Right renal cortex interstitium (tissue), 3 donors: ENCODE measurements around the gene DIP2C. TPM values are rescaled to one million over a fixed set of nuclear protein-coding genes. Genes with fewer than 3 reads are reported as not detected.

Experiments used
- DNase-seq, 3 donors: peaks; one replicate each; pipeline ENCODE4 v3.0.0-alpha.2; 2013; ENCODE audit warnings: low read depth in 3 of 3, low spot score in 2 of 3
- polyA plus RNA-seq, 3 donors: library from polyadenylated mRNA; unstranded; fragments of 120-200 nt; gene quantifications; one replicate each; pipeline ENCODE4 v1.2.1, GENCODE V29; 2013; ENCODE audit not compliant: insufficient read length in 3 of 3

Gene DIP2C
- polyA plus RNA-seq, 3 donors = 19.2 to 22.3 (median 21.0) TPM

GRCh38 chr10:390449-391100 lies 298.9 kb downstream of the DIP2C start:
- DNase-seq = no peak

GRCh38 chr10:389836-390448 lies 299.5 kb downstream of the DIP2C start:
- no peak for DNase-seq

GRCh38 chr10:389261-389790 lies 300.1 kb downstream of the DIP2C start:
- no peak for DNase-seq

GRCh38 chr10:388661-389045 lies 300.8 kb downstream of the DIP2C start:
- no peak for DNase-seq

GRCh38 chr10:387909-388660 lies 301.4 kb downstream of the DIP2C start:
- DNase-seq = no peak

GRCh38 chr10:387593-387891 lies 301.9 kb downstream of the DIP2C start:
- DNase-seq = no peak

GRCh38 chr10:386771-387592 lies 302.5 kb downstream of the DIP2C start:
- no peak for DNase-seq

GRCh38 chr10:385571-386300 lies 303.7 kb downstream of the DIP2C start:
- DNase-seq = no peak

- no peak for DNase-seq
Observed at GRCh38 chr10:384538-385305, 304.7 kb downstream of the DIP2C start.

GRCh38 chr10:383519-383918 lies 305.9 kb downstream of the DIP2C start:
- DNase-seq = no peak

- no peak for DNase-seq
Observed at GRCh38 chr10:381805-382204, 307.7 kb downstream of the DIP2C start.

GRCh38 chr10:381346-381745 lies 308.1 kb downstream of the DIP2C start:
- no peak for DNase-seq

GRCh38 chr10:380313-380940 lies 309.0 kb downstream of the DIP2C start:
- no peak for DNase-seq

- DNase-seq = no peak
Observed at GRCh38 chr10:378930-379704, 310.4 kb downstream of the DIP2C start.

- DNase-seq = no peak
Observed at GRCh38 chr10:378230-378929, 311.1 kb downstream of the DIP2C start.

GRCh38 chr10:377228-377627 lies 312.2 kb downstream of the DIP2C start:
- no peak for DNase-seq

GRCh38 chr10:375815-376505 lies 313.5 kb downstream of the DIP2C start:
- no peak for DNase-seq
